Suprapubic skin (tissue), 4 donors: ENCODE results near the gene ATRN. TPM values are rescaled to one million over a fixed set of nuclear protein-coding genes. Genes with fewer than 3 reads are reported as not detected.

Experiments used
- DNase-seq, 2 donors: peaks; one replicate each; pipeline ENCODE4 v3.0.0-alpha.2; 2019; ENCODE audit warnings: low spot score in 2 of 2
- H3K27ac ChIP-seq: fragments of 200-600 bp; sonication (generic); one replicate; pipeline ENCODE4 v1.5.1; 2019
- H3K27me3 ChIP-seq: fragments of 200-600 bp; sonication (generic); one replicate; pipeline ENCODE4 v1.5.1; 2019
- H3K36me3 ChIP-seq: fragments of 200-600 bp; sonication (generic); one replicate; pipeline ENCODE4 v1.5.1; 2019
- H3K4me1 ChIP-seq: fragments of 200-600 bp; sonication (generic); one replicate; pipeline ENCODE4 v1.5.1; 2019
- H3K4me3 ChIP-seq: fragments of 200-600 bp; sonication (generic); one replicate; pipeline ENCODE4 v1.5.1; 2019; ENCODE audit warnings: mild to moderate bottlenecking
- H3K9me3 ChIP-seq: fragments of 200-600 bp; sonication (generic); one replicate; pipeline ENCODE4 v1.5.1; 2019
- EP300 ChIP-seq: sonication (generic); formaldehyde crosslinking; IDR thresholded peaks from one replicate; pipeline ENCODE4 v1.6.1; 2017; ENCODE audit warnings: antibody characterized with exemption
- POLR2A ChIP-seq, 2 donors: fragments of 450-650 bp; IDR thresholded peaks; one replicate each; pipeline ENCODE4 v1.6.1; 2017; ENCODE audit warnings: antibody characterized with exemption in 2 of 2, mild to moderate bottlenecking in 2 of 2, moderate library complexity in 2 of 2
- POLR2AphosphoS5 ChIP-seq, 3 donors: sonication (generic); formaldehyde crosslinking; IDR thresholded peaks; one replicate each; pipeline ENCODE4 v1.6.1; 2017; ENCODE audit warnings: antibody characterized with exemption in 3 of 3
- WGBS: methylation state at CpG from one replicate; pipeline ENCODE4 v1.1.5; 2018; 5-methylcytosine and 5-hydroxymethylcytosine counted together
- total RNA-seq, 4 donors: library from RNA; depleted of rRNA; stranded (reverse); fragments of >200 nt; gene quantifications; one replicate each; pipeline ENCODE4 v1.1.0, GENCODE V29; 2016
- TF ChIP-seq, protein P1 (sequence below), 2 donors: fragments of 200-600 bp in 1 of 2; fragments of 450-650 bp in 1 of 2; sonication (generic) in 1 of 2; IDR thresholded peaks; one replicate each; pipeline ENCODE4 v1.5.1; 2016 to 2019; ENCODE audit warnings: antibody characterized with exemption in 2 of 2, mild to moderate bottlenecking in 1 of 2, moderate library complexity in 1 of 2

Gene ATRN
- total RNA-seq, 4 donors from 2014 or later: 23.3 to 39.1 (median 28.3) TPM

DNA sequence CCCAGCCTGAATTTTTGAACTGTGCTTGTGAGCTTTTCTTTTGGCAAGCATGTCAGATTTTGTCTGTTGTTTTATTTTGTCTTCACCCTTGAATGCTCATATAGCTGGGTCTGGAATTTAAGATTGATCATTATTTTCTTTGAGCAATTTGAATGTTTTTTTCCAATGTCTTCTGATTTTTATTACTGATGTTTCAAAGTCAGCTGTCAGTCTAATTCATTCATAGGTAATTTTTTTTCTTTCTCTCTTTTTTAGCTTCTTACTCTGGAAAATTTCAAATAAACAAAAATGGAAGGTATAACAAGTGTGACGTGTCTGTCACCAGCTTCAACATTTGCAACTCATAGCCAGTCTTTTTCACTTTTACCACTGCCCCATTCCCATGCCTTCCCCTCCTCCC is 15.1 kb downstream of the ATRN start:
- no peak overlapping the region for H3K4me3 ChIP-seq
- 100% methylated on average over 1 of the region's 1 CpG for WGBS
- H3K27me3 ChIP-seq: no peaks in the 10 kb centered on the region
- H3K9me3 ChIP-seq: peaks cover 10% of the 10 kb centered on the region
- peaks cover 8% of the 10 kb centered on the region for H3K36me3 ChIP-seq
- no peak overlapping the region for H3K27ac ChIP-seq
- TF ChIP-seq EP300 (no peak), POLR2AphosphoS5 (IDR thresholded peaks at IDR 0.05) (no peak), POLR2A (IDR thresholded peaks at IDR 0.05) (no peak)
- TF ChIP-seq, protein P1, sequence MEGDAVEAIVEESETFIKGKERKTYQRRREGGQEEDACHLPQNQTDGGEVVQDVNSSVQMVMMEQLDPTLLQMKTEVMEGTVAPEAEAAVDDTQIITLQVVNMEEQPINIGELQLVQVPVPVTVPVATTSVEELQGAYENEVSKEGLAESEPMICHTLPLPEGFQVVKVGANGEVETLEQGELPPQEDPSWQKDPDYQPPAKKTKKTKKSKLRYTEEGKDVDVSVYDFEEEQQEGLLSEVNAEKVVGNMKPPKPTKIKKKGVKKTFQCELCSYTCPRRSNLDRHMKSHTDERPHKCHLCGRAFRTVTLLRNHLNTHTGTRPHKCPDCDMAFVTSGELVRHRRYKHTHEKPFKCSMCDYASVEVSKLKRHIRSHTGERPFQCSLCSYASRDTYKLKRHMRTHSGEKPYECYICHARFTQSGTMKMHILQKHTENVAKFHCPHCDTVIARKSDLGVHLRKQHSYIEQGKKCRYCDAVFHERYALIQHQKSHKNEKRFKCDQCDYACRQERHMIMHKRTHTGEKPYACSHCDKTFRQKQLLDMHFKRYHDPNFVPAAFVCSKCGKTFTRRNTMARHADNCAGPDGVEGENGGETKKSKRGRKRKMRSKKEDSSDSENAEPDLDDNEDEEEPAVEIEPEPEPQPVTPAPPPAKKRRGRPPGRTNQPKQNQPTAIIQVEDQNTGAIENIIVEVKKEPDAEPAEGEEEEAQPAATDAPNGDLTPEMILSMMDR (IDR thresholded peaks at IDR 0.05): no peak
- H3K4me1 ChIP-seq: no peaks in the 10 kb centered on the region
- DNase-seq: no peak

DNA sequence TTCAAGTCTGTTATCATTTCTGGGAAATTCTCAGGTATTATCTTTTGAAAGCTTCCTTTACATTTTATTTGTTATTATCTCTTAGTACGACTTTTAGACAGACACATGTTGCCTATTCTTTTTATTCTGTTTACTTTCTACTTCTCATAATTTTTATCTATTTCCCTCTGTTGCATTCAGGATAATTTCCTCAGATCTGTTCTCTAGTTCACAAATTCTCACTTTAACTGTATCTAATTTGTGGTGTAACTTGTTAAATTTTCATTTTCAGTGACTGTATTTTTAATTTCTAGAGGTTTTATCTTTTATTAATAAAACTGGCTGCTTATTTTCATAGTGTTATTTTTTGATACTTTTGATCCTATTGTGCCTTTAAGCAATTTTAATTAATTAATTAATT is 16.0 kb downstream of the ATRN start:
- no peak for DNase-seq
- H3K27ac ChIP-seq: no peak overlapping the region
- peaks cover 8% of the 10 kb centered on the region for H3K36me3 ChIP-seq
- no peaks in the 10 kb centered on the region for H3K4me1 ChIP-seq
- no peak overlapping the region for H3K4me3 ChIP-seq
- peaks cover 10% of the 10 kb centered on the region for H3K9me3 ChIP-seq
- WGBS: 94% methylated on average over 1 of the region's 1 CpG
- no peaks in the 10 kb centered on the region for H3K27me3 ChIP-seq
- TF ChIP-seq, protein P1 (IDR thresholded peaks at IDR 0.05): no peak

DNA sequence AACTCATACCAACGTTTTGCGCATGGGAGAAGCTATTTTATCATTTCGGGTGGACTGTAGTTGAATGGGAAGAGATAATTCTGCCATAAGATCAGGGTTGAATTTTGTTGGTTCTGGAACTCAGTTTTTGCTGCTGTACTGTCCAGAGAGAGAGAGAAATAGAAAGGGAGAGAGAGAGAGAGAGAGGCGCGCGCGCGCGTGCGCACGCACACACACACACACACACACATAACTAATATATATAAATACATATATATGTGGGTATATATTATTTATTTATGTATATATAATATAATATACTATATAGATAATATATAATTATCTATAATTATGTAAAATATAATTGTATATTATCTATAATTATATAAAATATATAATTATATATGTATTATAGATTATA is 21.9 kb downstream of the ATRN start:
- H3K4me3 ChIP-seq: no peak overlapping the region
- DNase-seq: no peak
- no peaks in the 10 kb centered on the region for H3K27me3 ChIP-seq
- no peak overlapping the region for H3K27ac ChIP-seq
- H3K9me3 ChIP-seq: no peaks in the 10 kb centered on the region
- H3K4me1 ChIP-seq: no peaks in the 10 kb centered on the region
- TF ChIP-seq, protein P1 (IDR thresholded peaks at IDR 0.05): no peak
- no peak for TF ChIP-seq POLR2A (IDR thresholded peaks at IDR 0.05)
- no peak for TF ChIP-seq POLR2AphosphoS5 (IDR thresholded peaks at IDR 0.05)
- TF ChIP-seq EP300: no peak
- H3K36me3 ChIP-seq: peaks cover 8% of the 10 kb centered on the region
- 95% methylated on average over 11 of the region's 11 CpGs for WGBS

DNA sequence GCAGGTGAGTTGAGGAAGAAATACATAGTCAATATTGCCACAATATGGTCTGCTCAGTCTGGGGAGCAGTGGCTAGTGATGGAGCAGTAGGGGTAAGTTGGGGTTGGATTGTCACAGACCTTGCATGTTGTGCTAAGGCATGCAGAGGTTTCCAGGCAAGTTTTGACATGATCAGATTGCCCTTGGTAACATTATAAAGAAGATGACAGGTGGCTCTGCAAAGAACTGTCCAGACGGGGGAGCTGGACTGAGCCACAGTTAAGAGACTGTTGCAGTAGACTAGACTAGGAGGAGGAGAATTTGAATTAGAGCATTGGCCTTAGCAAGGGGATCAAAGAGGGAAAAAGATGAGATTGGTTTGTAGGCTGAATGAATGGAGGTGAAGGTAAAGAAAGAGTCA is 23.4 kb downstream of the ATRN start:
- Histone ChIP-seq H3K27me3 (no peaks in the 10 kb centered on the region), H3K9me3 (no peaks in the 10 kb centered on the region), H3K36me3 (peaks cover 7% of the 10 kb centered on the region), H3K27ac (no peak overlapping the region), H3K4me1 (no peaks in the 10 kb centered on the region), H3K4me3 (no peak overlapping the region)
- WGBS: 88% methylated on average over 1 of the region's 1 CpG
- DNase-seq: no peak
- TF ChIP-seq, protein P1 (IDR thresholded peaks at IDR 0.05): no peak
- TF ChIP-seq POLR2AphosphoS5 (IDR thresholded peaks at IDR 0.05) (no peak), POLR2A (IDR thresholded peaks at IDR 0.05) (no peak), EP300 (no peak)

DNA sequence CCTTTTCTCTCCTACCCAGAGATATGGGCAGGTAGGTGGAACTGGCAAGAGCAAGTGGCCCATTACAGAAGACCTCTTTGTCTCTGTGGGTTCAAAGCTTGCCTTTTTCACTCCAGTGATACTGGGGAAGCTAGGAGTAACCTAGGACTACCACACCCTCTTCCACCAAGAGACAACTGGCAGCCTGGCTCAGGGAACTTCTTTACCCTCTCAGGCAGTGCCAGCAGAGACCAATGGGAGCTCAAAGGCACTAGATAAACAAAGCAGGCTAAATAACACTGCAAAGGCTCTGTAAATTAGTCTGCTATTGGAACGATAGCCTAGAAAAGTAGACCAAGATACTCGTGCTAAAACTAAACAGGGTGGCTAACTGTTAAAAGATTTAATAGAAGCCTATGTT is 32.1 kb downstream of the ATRN start:
- H3K36me3 ChIP-seq: no peaks in the 10 kb centered on the region
- H3K9me3 ChIP-seq: no peaks in the 10 kb centered on the region
- no peak overlapping the region for H3K4me3 ChIP-seq
- WGBS: 87% methylated on average over 2 of the region's 2 CpGs
- no peaks in the 10 kb centered on the region for H3K27me3 ChIP-seq
- TF ChIP-seq POLR2A (IDR thresholded peaks at IDR 0.05) (no peak), POLR2AphosphoS5 (IDR thresholded peaks at IDR 0.05) (no peak), EP300 (no peak)
- TF ChIP-seq, protein P1 (IDR thresholded peaks at IDR 0.05): no peak
- no peak for DNase-seq
- no peak overlapping the region for H3K27ac ChIP-seq
- no peaks in the 10 kb centered on the region for H3K4me1 ChIP-seq
